ENCODE measurements around the gene HEMGN.
A peak's percentile ranks its signal among the peaks of the same experiment; 100 is the strongest.
"Not testable (repeated sequence)": the region's sequence is repeated elsewhere in the genome, so short reads cannot be mapped to it uniquely, and the experiment has no call there.

HEMGN gene

GRCh38 chr9:97938081-97938644 lies at the start of gene HEMGN:
HEMGN (minus strand) TSS chr9:97938172; CDS start chr9:97938136, 36 bp downstream.
- DNase-seq = no peak

GRCh38 chr9:97987487-97987886 lies 49.5 kb upstream of the HEMGN start:
- DNase-seq = no peak

GRCh38 chr9:97985058-97985861 lies 47.3 kb upstream of the HEMGN start:
- DNase-seq = no peak

GRCh38 chr9:97984188-97985057 lies 46.5 kb upstream of the HEMGN start:
- peak; percentile 78 for DNase-seq

GRCh38 chr9:97983589-97984187 lies 45.7 kb upstream of the HEMGN start:
- DNase-seq = peak; percentile 68

- DNase-seq = peak; percentile 94
Observed at GRCh38 chr9:97982683-97983588, 45.0 kb upstream of the HEMGN start, which contains the start of gene ANP32B. ANP32B (plus strand) TSS chr9:97983341; CDS start chr9:97983556, 215 bp downstream.

- no peak for DNase-seq
Observed at GRCh38 chr9:97981846-97982682, 44.1 kb upstream of the HEMGN start.

GRCh38 chr9:97980918-97981845 lies 43.2 kb upstream of the HEMGN start:
- DNase-seq = peak; percentile 71

GRCh38 chr9:97980479-97980803 lies 42.5 kb upstream of the HEMGN start:
- peak; percentile 53 for DNase-seq

GRCh38 chr9:97979788-97980478 lies 42.0 kb upstream of the HEMGN start:
- peak; percentile 49 for DNase-seq

GRCh38 chr9:97978371-97979130 lies 40.6 kb upstream of the HEMGN start:
- peak; percentile 12 for DNase-seq

GRCh38 chr9:97976633-97977032 lies 38.7 kb upstream of the HEMGN start:
- DNase-seq = not testable (repeated sequence)

GRCh38 chr9:97975376-97975775 lies 37.4 kb upstream of the HEMGN start:
- DNase-seq = no peak

- DNase-seq = no peak
Observed at GRCh38 chr9:97972753-97973152, 34.8 kb upstream of the HEMGN start.

- no peak for DNase-seq
Observed at GRCh38 chr9:97970165-97970564, 32.2 kb upstream of the HEMGN start.

GRCh38 chr9:97969014-97969413 lies 31.0 kb upstream of the HEMGN start:
- DNase-seq = no peak

GRCh38 chr9:97966493-97966892 lies 28.5 kb upstream of the HEMGN start:
- no peak for DNase-seq

GRCh38 chr9:97964901-97965300 lies 26.9 kb upstream of the HEMGN start:
- no peak for DNase-seq

All from midbrain (tissue), 1 donor.